GM12891 (cell line): ENCODE data around the gene COL20A1.

Experiments
- PAX5 ChIP-seq: IDR thresholded peaks from 2 replicates; pipeline ENCODE4 v1.6.1; 2011; ENCODE audit warnings: low read length, moderate library complexity, mild to moderate bottlenecking; ENCODE audit not compliant: insufficient read depth, severe bottlenecking
- POLR2A ChIP-seq: IDR thresholded peaks from 2 replicates; pipeline ENCODE4 v1.6.1; 2011; ENCODE audit warnings: low read depth, low read length, control low read depth
- POLR2AphosphoS5 ChIP-seq: IDR thresholded peaks from 2 replicates; pipeline ENCODE4 v1.6.1; 2011; ENCODE audit warnings: low read depth, low read length, control low read depth
- POU2F2 ChIP-seq: IDR thresholded peaks from 2 replicates; pipeline ENCODE4 v1.6.1; 2011; ENCODE audit warnings: low read depth, mild to moderate bottlenecking, control low read depth, low read length, moderate library complexity
- SPI1 ChIP-seq: IDR thresholded peaks from 2 replicates; pipeline ENCODE4 v1.6.1; 2011; ENCODE audit warnings: low read depth, low read length, control low read depth
- TAF1 ChIP-seq: IDR thresholded peaks from 2 replicates; pipeline ENCODE4 v1.6.1; 2011; ENCODE audit warnings: low read depth, low read length, control low read depth

- TF ChIP-seq POLR2A (no peak), POLR2AphosphoS5 (no peak), TAF1 (no peak), PAX5 (no peak), POU2F2 (no peak), SPI1 (no peak)
These were observed 33.6 kb downstream of the COL20A1 start for GRCh38 chr20:63326314-63327230.
